ENCODE results near the gene ACSL5.
"Not testable (repeated sequence)": the region's sequence is repeated elsewhere in the genome, so short reads cannot be mapped to it uniquely, and the experiment has no call there.

The ACSL5 gene

DNA sequence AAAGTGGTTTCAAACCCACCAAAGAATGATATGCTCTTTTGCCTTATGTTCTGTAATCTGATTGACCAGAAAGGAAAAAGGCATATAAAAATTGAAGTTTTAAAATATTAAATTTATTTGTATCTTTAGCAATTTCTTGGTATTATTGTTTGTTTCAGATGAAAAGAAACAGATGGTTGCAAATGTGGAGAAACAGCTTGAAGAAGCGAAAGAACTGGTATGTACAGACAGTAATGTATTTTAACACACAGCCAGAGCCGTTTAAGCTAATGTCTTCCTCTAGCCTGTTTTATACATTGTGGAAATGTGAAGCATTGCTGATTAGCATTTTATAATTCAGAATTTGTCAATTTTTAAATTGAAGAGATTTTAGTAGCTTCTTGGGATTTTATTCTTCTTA is 86.5 kb downstream of the ACSL5 start:
- no peak for DNase-seq (ENCODE audit: low read depth, low spot score)

DNA sequence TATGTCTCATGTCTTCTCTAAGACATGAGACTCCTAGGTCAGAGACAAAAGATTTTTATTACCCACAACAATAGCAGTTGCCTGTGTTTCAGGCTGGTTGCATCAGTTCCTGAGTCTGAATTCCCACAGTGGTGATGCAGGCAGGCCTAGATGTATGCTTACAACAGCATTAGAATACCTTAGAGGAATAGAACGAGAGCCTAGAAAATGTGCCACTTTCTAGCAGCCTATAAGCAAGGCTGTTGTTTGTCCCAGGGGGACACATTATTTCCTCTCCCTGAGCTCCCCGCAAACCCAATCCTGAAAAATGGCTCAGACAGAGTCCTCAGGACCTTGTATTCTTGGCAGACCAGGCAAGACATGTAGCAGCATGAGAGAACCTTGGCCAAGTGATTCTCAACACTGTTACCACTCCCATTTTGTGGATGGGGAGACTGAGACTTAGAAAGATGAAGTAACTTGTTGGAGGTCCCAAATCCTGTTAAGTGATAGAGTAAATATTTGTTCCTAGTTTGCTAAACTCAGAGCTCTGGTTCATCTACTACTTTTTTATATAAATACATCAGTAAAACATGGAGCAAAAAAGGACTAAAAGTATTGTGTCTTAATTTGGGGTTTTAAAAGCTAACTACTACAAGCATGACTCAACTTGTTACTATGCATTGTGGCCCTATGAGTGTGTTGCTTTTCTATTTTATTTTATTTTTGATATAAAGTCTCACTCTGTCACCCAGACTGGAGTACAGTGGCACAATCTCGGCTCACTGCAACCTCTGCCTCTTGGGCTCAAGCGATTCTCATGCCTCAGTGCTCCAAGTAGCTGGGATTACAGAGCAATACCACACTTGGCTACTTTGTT is 87.3 kb downstream of the ACSL5 start:
- no peak for DNase-seq (ENCODE audit: low read depth, low spot score)

- not testable (repeated sequence) for DNase-seq (ENCODE audit: low read depth, low spot score)
Observed at GRCh38 chr10:112464074-112464473, 90.2 kb downstream of the ACSL5 start.

GRCh38 chr10:112465299-112465883 is 91.5 kb downstream of the ACSL5 start:
- DNase-seq (ENCODE audit: low read depth, low spot score): no peak

DNA sequence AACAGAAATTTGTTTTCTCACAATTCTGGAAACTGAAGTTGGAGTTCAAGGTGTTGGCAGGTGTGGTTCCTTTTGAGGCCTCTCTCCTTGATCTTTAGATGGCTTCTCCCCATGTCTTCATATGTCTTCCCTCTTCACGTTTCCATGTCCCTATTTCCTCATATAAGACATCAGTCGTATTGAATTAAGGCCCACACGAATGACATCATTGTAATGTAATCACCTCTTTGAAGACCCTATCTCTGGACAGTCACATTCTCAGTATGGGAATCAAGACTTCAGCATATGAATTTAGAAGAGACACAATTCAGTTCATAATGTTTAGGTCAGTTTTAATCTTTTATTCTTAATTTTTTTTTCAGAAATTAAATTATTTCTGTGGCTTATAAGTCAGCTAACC is 92.9 kb downstream of the ACSL5 start:
- no peak for DNase-seq (ENCODE audit: low read depth, low spot score)

DNA sequence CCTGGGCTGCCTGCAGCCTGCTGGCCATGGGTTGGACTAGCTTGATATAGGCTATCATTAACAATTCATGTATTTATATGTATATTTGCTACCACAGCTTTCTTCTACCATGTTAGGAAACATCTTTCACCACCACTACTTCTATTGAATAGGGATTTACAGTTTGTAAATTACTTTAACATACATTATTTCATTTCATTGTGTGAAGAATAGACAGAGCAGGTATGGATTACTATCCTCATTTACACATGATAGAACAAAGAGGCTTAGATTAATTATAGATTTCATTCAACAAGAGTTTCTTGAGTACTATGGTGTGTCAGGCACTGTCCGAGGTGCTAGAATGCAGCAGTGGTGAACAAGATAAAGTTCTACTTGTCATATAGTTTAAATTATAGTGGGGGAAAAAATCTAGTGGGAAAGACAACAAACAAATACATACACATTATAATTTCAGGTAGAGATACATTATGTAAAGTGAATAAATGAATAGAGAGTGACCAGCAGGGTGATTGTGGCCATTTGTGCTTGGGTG is 93.7 kb downstream of the ACSL5 start:
- DNase-seq (ENCODE audit: low read depth, low spot score): no peak

- no peak for DNase-seq (ENCODE audit: low read depth, low spot score)
Observed at GRCh38 chr10:112471878-112472487, 98.1 kb downstream of the ACSL5 start.

GRCh38 chr10:112475575-112476218 is 101.8 kb downstream of the ACSL5 start:
- no peak for DNase-seq (ENCODE audit: low read depth, low spot score)
